Upper lobe of right lung (tissue), 1 donor: ENCODE results near the gene KLF16. TPM values are rescaled to one million over a fixed set of nuclear protein-coding genes. Genes with fewer than 3 reads are reported as not detected.

ENCODE experiments used
- ATAC-seq: fragments of 200-7000 bp; cut with Tn5 transposase; one replicate; pipeline ENCODE4 v1.9.1; 2020; ENCODE audit warnings: mild to moderate bottlenecking, moderate library complexity
- DNase-seq: peaks from one replicate; pipeline ENCODE4 v3.0.0-alpha.2; 2020
- H3K27ac ChIP-seq: fragments of 200-600 bp; one replicate; pipeline ENCODE4 v1.8.0; 2022
- H3K27me3 ChIP-seq: fragments of 200-600 bp; one replicate; pipeline ENCODE4 v1.8.0; 2022; ENCODE audit warnings: mild to moderate bottlenecking
- H3K36me3 ChIP-seq: fragments of 200-600 bp; one replicate; pipeline ENCODE4 v1.8.0; 2022
- H3K4me1 ChIP-seq: fragments of 200-600 bp; one replicate; pipeline ENCODE4 v1.8.0; 2022
- H3K4me3 ChIP-seq: fragments of 200-600 bp; one replicate; pipeline ENCODE4 v1.8.0; 2022; ENCODE audit warnings: mild to moderate bottlenecking
- H3K9me3 ChIP-seq: fragments of 200-600 bp; one replicate; pipeline ENCODE4 v1.8.0; 2022
- CTCF ChIP-seq: fragments of 200-600 bp; IDR thresholded peaks from one replicate; pipeline ENCODE4 v1.8.0; 2022; ENCODE audit warnings: antibody characterized with exemption
- intact Hi-C: fragments of 100-400 bp; cut with DNase I; formaldehyde crosslinking; loops from one replicate; pipeline ENCODE4 v1.11.0; 2022
- total RNA-seq: library from RNA; stranded (reverse); fragmentation: NEBNext Ultra II Directional; extraction: Animal tissue kit (Norgen Biotek cat#: 25700); gene quantifications from one replicate; pipeline ENCODE4 v1.2.1, GENCODE V29; 2021
- donor health status: DM: no; HTN: yes; CAD: no; lungs with severe emphysema.

Gene KLF16
- total RNA-seq, 1 donor from 2014 or later: 28.0 TPM

GRCh38 chr19:1866693-1867348 is 3.4 kb upstream of the KLF16 start:
- no peak for ATAC-seq
- H3K36me3 ChIP-seq: peaks cover 11% of the 10 kb centered on the region
- intact Hi-C loops: no loop called here
- H3K27me3 ChIP-seq: no peaks in the 10 kb centered on the region
- DNase-seq: no peak
- no peak overlapping the region for H3K27ac ChIP-seq
- TF ChIP-seq CTCF: no peak
- no peaks in the 10 kb centered on the region for H3K9me3 ChIP-seq
- H3K4me3 ChIP-seq: no peak overlapping the region
- peaks cover 15% of the 10 kb centered on the region for H3K4me1 ChIP-seq

- intact Hi-C loops: no loop called here
- no peak for DNase-seq
- peaks cover 26% of the 10 kb centered on the region for H3K4me1 ChIP-seq
- no peak for TF ChIP-seq CTCF
- H3K4me3 ChIP-seq: peak overlapping the region; percentile 88
- no peaks in the 10 kb centered on the region for H3K9me3 ChIP-seq
- H3K27me3 ChIP-seq: no peaks in the 10 kb centered on the region
- ATAC-seq: no peak
- peak overlapping the region; percentile 86 for H3K27ac ChIP-seq
- no peaks in the 10 kb centered on the region for H3K36me3 ChIP-seq
Measured at GRCh38 chr19:1865172-1866010, 2.0 kb upstream of the KLF16 start.

GRCh38 chr19:1864480-1865171 is 1.2 kb upstream of the KLF16 start:
- peak overlapping the region; percentile 86 for H3K27ac ChIP-seq
- peak overlapping the region; percentile 88 for H3K4me3 ChIP-seq
- DNase-seq (peak; percentile 91), ATAC-seq (peak; percentile 68)
- no peaks in the 10 kb centered on the region for H3K36me3 ChIP-seq
- H3K9me3 ChIP-seq: no peaks in the 10 kb centered on the region
- TF ChIP-seq CTCF: peak; percentile 78
- peaks cover 32% of the 10 kb centered on the region for H3K4me1 ChIP-seq
- intact Hi-C loops: no loop called here
- H3K27me3 ChIP-seq: no peaks in the 10 kb centered on the region

- H3K27ac ChIP-seq: peak overlapping the region; percentile 86
- intact Hi-C loops: no loop called here
- H3K27me3 ChIP-seq: no peaks in the 10 kb centered on the region
- H3K9me3 ChIP-seq: no peaks in the 10 kb centered on the region
- H3K4me3 ChIP-seq: peak overlapping the region; percentile 88
- DNase-seq (peak; percentile 96), ATAC-seq (peak; percentile 89)
- no peaks in the 10 kb centered on the region for H3K36me3 ChIP-seq
- no peak for TF ChIP-seq CTCF
- H3K4me1 ChIP-seq: peaks cover 36% of the 10 kb centered on the region
Measured at GRCh38 chr19:1863638-1864479, 480 bp upstream of the KLF16 start.
